ENCODE measurements around the gene ROBO3.

ROBO3 gene

GRCh38 chr11:124875943-124876817, 10.9 kb downstream of the ROBO3 start:
- peak; percentile 94 for DNase-seq

GRCh38 chr11:124876818-124877630, 11.8 kb downstream of the ROBO3 start:
- DNase-seq, result no peak

GRCh38 chr11:124877631-124877909, 12.3 kb downstream of the ROBO3 start:
- no peak for DNase-seq

- DNase-seq, result no peak
Observed at GRCh38 chr11:124877910-124878758, 12.9 kb downstream of the ROBO3 start.

GRCh38 chr11:124878759-124879492, 13.7 kb downstream of the ROBO3 start:
- DNase-seq, result no peak

- no peak for DNase-seq
Observed at GRCh38 chr11:124879493-124880289, 14.5 kb downstream of the ROBO3 start.

- peak; percentile 32 for DNase-seq
Observed at GRCh38 chr11:124880290-124880611, 15.0 kb downstream of the ROBO3 start.

- no peak for DNase-seq
Observed at GRCh38 chr11:124880958-124881357, 15.7 kb downstream of the ROBO3 start.

- DNase-seq, result no peak
Observed at GRCh38 chr11:124882339-124883071, 17.3 kb downstream of the ROBO3 start.

- no peak for DNase-seq
Observed at GRCh38 chr11:124884340-124884739, 19.1 kb downstream of the ROBO3 start.

GRCh38 chr11:124884869-124885479, 19.7 kb downstream of the ROBO3 start:
- DNase-seq, result no peak

GRCh38 chr11:124886476-124886875, 21.2 kb downstream of the ROBO3 start:
- DNase-seq, result no peak

- DNase-seq, result no peak
Observed at GRCh38 chr11:124886978-124887666, 21.9 kb downstream of the ROBO3 start.

GRCh38 chr11:124887667-124888013, 22.4 kb downstream of the ROBO3 start:
- DNase-seq, result no peak

GRCh38 chr11:124889191-124890091, 24.2 kb downstream of the ROBO3 start:
- DNase-seq, result no peak

GRCh38 chr11:124890151-124890550, 24.9 kb downstream of the ROBO3 start:
- no peak for DNase-seq

GRCh38 chr11:124890683-124891372, 25.6 kb downstream of the ROBO3 start:
- DNase-seq, result no peak

GRCh38 chr11:124891373-124891861, 26.2 kb downstream of the ROBO3 start:
- no peak for DNase-seq
